GM10248 (cell line): ENCODE measurements around the gene NEU1.
"Not testable (repeated sequence)": the region's sequence is repeated elsewhere in the genome, so short reads cannot be mapped to it uniquely, and the experiment has no call there.

Experiments used
- CTCF ChIA-PET: fragments of 300-600 bp; sonication (Branson Sonifier 250); formaldehyde crosslinking; extraction: SDS; loops from one replicate; lab custom pipeline; 2021; ENCODE audit warnings: antibody characterized with exemption; lab: Yijun Ruan, JAX
- POLR2A ChIA-PET: fragments of 350-650 bp; sonication (Branson Sonifier 250); formaldehyde crosslinking; extraction: SDS; loops from one replicate; lab custom pipeline; 2020; ENCODE audit warnings: antibody characterized with exemption; lab: Yijun Ruan, JAX
- DNase-seq: peaks from one replicate; pipeline ENCODE4 v3.0.0; 2012; ENCODE audit errors: extremely low spot score
- CTCF ChIP-seq: IDR thresholded peaks from 2 replicates; pipeline ENCODE4 v1.5.1; 2012; ENCODE audit warnings: mild to moderate bottlenecking, low read depth; ENCODE audit errors: extremely low read depth, missing control alignments, control extremely low read depth

The NEU1 gene

GRCh38 chr6:31862344-31863235 is at the start of gene NEU1:
Gene NEU1 (minus strand): TSS chr6:31862821. CDS start chr6:31862776, 45 bp downstream.
- CTCF ChIA-PET, result interaction anchor here (0.9 to 1.5 kb wide), 10 partner anchors 10 to 211 kb away, joined by 3 to 6 read pairs (median 4); partner anchors contain the start of genes BAG6, LSM2 and LY6G5C
- peak; percentile 100 for DNase-seq
- POLR2A ChIA-PET, result interaction anchor here (0.6 to 1.9 kb wide), 23 partner anchors 10 to 1195 kb away, joined by 3 to 30 read pairs (median 4); partner anchors contain the start of genes ATP6V1G2, DDX39B, EHMT2 and HSPA1B
- no peak for TF ChIP-seq CTCF

- ChIA-PET POLR2A (interaction anchor here (0.6 kb wide), 1 partner anchor 336 kb away, joined by 3 read pairs; no protein-coding TSS in a partner anchor), CTCF (no interaction called here)
- TF ChIP-seq CTCF, result no peak
- DNase-seq, result no peak
Observed at GRCh38 chr6:31911826-31912585, 49.4 kb upstream of the NEU1 start.

GRCh38 chr6:31909298-31909697 is 46.7 kb upstream of the NEU1 start:
- DNase-seq, POLR2A ChIA-PET: not testable (repeated sequence)
- CTCF ChIA-PET, result interaction anchor here (0.8 to 1.6 kb wide), 4 partner anchors 12 to 36 kb away, joined by 3 to 5 read pairs (median 4); partner anchors contain the start of genes CFB and EHMT2

- TF ChIP-seq CTCF, result no peak
- DNase-seq, result peak; percentile 63
- CTCF ChIA-PET, result interaction anchor here (0.8 to 1.6 kb wide), 4 partner anchors 11 to 37 kb away, joined by 3 to 5 read pairs (median 4); partner anchors contain the start of genes CFB and EHMT2
- POLR2A ChIA-PET, result no interaction called here
Observed at GRCh38 chr6:31908791-31909190, 46.2 kb upstream of the NEU1 start.

GRCh38 chr6:31908255-31908654 is 45.6 kb upstream of the NEU1 start:
- not testable (repeated sequence) for DNase-seq
- POLR2A ChIA-PET, result interaction anchor here (0.6 kb wide), 1 partner anchor 94 kb away, joined by 3 read pairs; no protein-coding TSS in a partner anchor
- CTCF ChIA-PET, result interaction anchor here (1.2 kb wide), 1 partner anchor 17 kb away, joined by 4 read pairs; no protein-coding TSS in a partner anchor

GRCh38 chr6:31907158-31907813 is 44.7 kb upstream of the NEU1 start:
- DNase-seq, result no peak
- ChIA-PET CTCF (interaction anchor here (0.8 kb wide), 1 partner anchor 44 kb away, joined by 3 read pairs; no protein-coding TSS in a partner anchor), POLR2A (interaction anchor here (0.6 to 0.7 kb wide), 2 partner anchors 17 to 73 kb away, joined by 4 to 8 read pairs; no protein-coding TSS in a partner anchor)
- no peak for TF ChIP-seq CTCF

GRCh38 chr6:31906727-31907126 is 44.1 kb upstream of the NEU1 start:
- POLR2A ChIA-PET, result interaction anchor here (0.6 kb wide), 1 partner anchor 16 kb away, joined by 8 read pairs; no protein-coding TSS in a partner anchor
- not testable (repeated sequence) for DNase-seq
- CTCF ChIA-PET, result interaction anchor here (0.8 kb wide), 1 partner anchor 43 kb away, joined by 3 read pairs; no protein-coding TSS in a partner anchor
